GM12878 (cell line): ENCODE measurements around the gene NFKBIE. TPM values are rescaled to one million over a fixed set of nuclear protein-coding genes. Genes with fewer than 3 reads are reported as not detected.

Experiments
- ATAC-seq: fragments of 200-7000 bp; cut with Tn5 transposase; 3 replicates; pipeline ENCODE4 v1.9.1; 2020; ENCODE audit warnings: mild to moderate bottlenecking, moderate library complexity
- BruUV-seq: library from RNA; stranded (reverse); fragments of 400-500 nt; replicated peaks from 2 replicates; lab custom pipeline; 2021; lab: Mats Ljungman, UMichigan
- CTCF ChIA-PET: fragments of 300-600 bp; sonication (Branson Sonifier 250); formaldehyde crosslinking; extraction: SDS; loops from one replicate; lab custom pipeline; 2021; ENCODE audit warnings: inconsistent platforms; lab: Yijun Ruan, JAX
- POLR2A ChIA-PET: fragments of 350-600 bp; formaldehyde crosslinking; extraction: SDS; loops from one replicate; lab custom pipeline; 2021; ENCODE audit warnings: inconsistent platforms; lab: Charles Lee
- RAD21 ChIA-PET: fragments of 300-600 bp; sonication (Branson Sonifier 250); formaldehyde crosslinking; loops from one replicate; lab custom pipeline; 2023; ENCODE audit warnings: antibody characterized with exemption; ENCODE audit not compliant: unreplicated experiment; lab: Charles Lee
- SMC1A ChIA-PET: fragments of 300-600 bp; sonication (Branson Sonifier 250); formaldehyde crosslinking; loops from one replicate; lab custom pipeline; 2023; ENCODE audit not compliant: unreplicated experiment, uncharacterized antibody; lab: Charles Lee
- DNase-seq: peaks from one replicate; pipeline ENCODE4 v3.0.0-alpha.2; 2011; ENCODE audit warnings: low read depth, low spot score
- FAIRE-seq: peaks from 3 replicates; lab custom pipeline; 2011; peaks lifted over from hg19 to GRCh38; lab: Jason Lieb, UNC
- H2AFZ ChIP-seq: 2 replicates; pipeline ENCODE4 v1.6.0; 2011; ENCODE audit warnings: low read depth, low read length, control low read depth; ENCODE audit not compliant: control insufficient read depth
- H3K27ac ChIP-seq: 2 replicates; pipeline ENCODE4 v1.5.1; 2011; ENCODE audit warnings: control low read depth; ENCODE audit not compliant: control insufficient read depth, insufficient read depth
- H3K27me3 ChIP-seq, 2 experiments: replicated peaks in 1 of 2; 2 replicates each; pipeline versions ENCODE4 v1.6.0 to v1.6.1; 2011; ENCODE audit warnings: low read length in 1 of 2; ENCODE audit not compliant: control insufficient read depth in 2 of 2, insufficient read depth in 2 of 2
- H3K36me3 ChIP-seq, 2 experiments: 2 replicates each; pipeline ENCODE4 v1.5.1; 2011; ENCODE audit warnings: low read length in 1 of 2; ENCODE audit not compliant: control insufficient read depth in 2 of 2, insufficient read depth in 2 of 2
- H3K4me1 ChIP-seq: 2 replicates; pipeline ENCODE4 v1.6.1; 2011; ENCODE audit warnings: mild to moderate bottlenecking, low read length, moderate library complexity, mixed read lengths; ENCODE audit not compliant: control insufficient read depth, insufficient read depth
- H3K4me2 ChIP-seq: 2 replicates; pipeline ENCODE4 v1.6.0; 2011; ENCODE audit warnings: control low read depth; ENCODE audit not compliant: control insufficient read depth, insufficient read depth
- H3K4me3 ChIP-seq: fragments of 200-600 bp; sonication (generic); 2 replicates; pipeline ENCODE4 v1.5.1; 2016
- H3K79me2 ChIP-seq: 2 replicates; pipeline ENCODE4 v1.6.0; 2011; ENCODE audit warnings: low read length; ENCODE audit not compliant: control insufficient read depth, insufficient read depth
- H3K9ac ChIP-seq: 2 replicates; pipeline ENCODE4 v1.8.0; 2011; ENCODE audit warnings: low read length, control low read depth, mixed read lengths; ENCODE audit not compliant: control insufficient read depth, insufficient read depth
- H3K9me3 ChIP-seq: replicated peaks from 3 replicates; pipeline ENCODE4 v1.5.1; 2011; ENCODE audit warnings: mild to moderate bottlenecking, low read length; ENCODE audit not compliant: control insufficient read depth, insufficient read depth
- H4K20me1 ChIP-seq: 2 replicates; pipeline ENCODE4 v1.6.0; 2011; ENCODE audit not compliant: control insufficient read depth, insufficient read depth
- FOXM1 ChIP-seq: IDR thresholded peaks from 2 replicates; pipeline ENCODE4 v1.6.1; 2012; ENCODE audit warnings: low read depth, mild to moderate bottlenecking, inconsistent platforms, low read length, moderate library complexity
- NFXL1 ChIP-seq: fragments of 450-650 bp; IDR thresholded peaks from 2 replicates; pipeline ENCODE4 v1.6.1; 2017; ENCODE audit warnings: antibody characterized with exemption, mild to moderate bottlenecking, borderline replicate concordance
- NRF1 ChIP-seq: conservative IDR thresholded peaks from 2 replicates; pipeline ENCODE4 v1.6.1; 2011; ENCODE audit warnings: mild to moderate bottlenecking, low read depth, low read length, improper control_type of control experiment
- PAX5 ChIP-seq: IDR thresholded peaks from 2 replicates; pipeline ENCODE4 v1.6.1; 2011; ENCODE audit warnings: low read depth, low read length, borderline replicate concordance
- RAD21 ChIP-seq: IDR thresholded peaks from 2 replicates; pipeline ENCODE4 v1.6.1; 2011; ENCODE audit warnings: mild to moderate bottlenecking, low read depth, low read length, moderate library complexity; ENCODE audit not compliant: insufficient read depth
- SMARCA5 ChIP-seq: fragments of 450-650 bp; IDR thresholded peaks from 2 replicates; pipeline ENCODE4 v1.6.1; 2017; ENCODE audit warnings: mild to moderate bottlenecking
- TARDBP ChIP-seq: IDR thresholded peaks from 2 replicates; pipeline ENCODE4 v1.6.1; 2016; ENCODE audit warnings: borderline replicate concordance
- ZNF384 ChIP-seq: IDR thresholded peaks from 2 replicates; pipeline ENCODE4 v1.6.1; 2012; ENCODE audit warnings: low read depth, mild to moderate bottlenecking, low read length, improper control_type of control experiment, borderline replicate concordance
- WGBS: methylation state at CpG from one replicate; pipeline ENCODE4 v1.1.6; 2016; ENCODE audit warnings: low lambda C conversion rate; ENCODE audit not compliant: insufficient replicate concordance, insufficient coverage; ENCODE audit errors: missing lambda C conversion rate; 5-methylcytosine and 5-hydroxymethylcytosine counted together
- in situ Hi-C: fragments of 300-500 bp; cut with MboI; formaldehyde crosslinking; loops from 9 replicates; pipeline ENCODE4 v1.14.3; 2018; ENCODE audit warnings: mixed read lengths
- intact Hi-C: fragments of 100-400 bp; cut with micrococcal nuclease; formaldehyde crosslinking; loops from one replicate; pipeline ENCODE4 v1.14.2; 2022; ENCODE audit not compliant: unreplicated experiment
- polyA plus RNA-seq, 11 experiments: library from polyadenylated mRNA; depleted of rRNA in 4 of 11; unstranded in 6 of 11; stranded (reverse) in 5 of 11; fragments of >200 nt; fragmentation: Nextera tagmentation in 4 of 11; fragmentation: Illumina TruSeq in 1 of 11; extraction: Ambion mirVana in 4 of 11; extraction: Trizol in 1 of 11; gene quantifications; 1 replicate in 1 of 11; 2 replicates in 10 of 11; pipeline versions ENCODE4 v1.2.1 to v1.2.3, GENCODE V29; 2011 to 2016; ENCODE audit warnings: inconsistent platforms in 2 of 11, missing spikeins in 2 of 11, low read depth in 1 of 11
- total RNA-seq, 4 experiments: library from RNA; depleted of rRNA in 3 of 4; stranded (reverse); fragments of >200 nt in 3 of 4; fragmentation: Illumina TruSeq in 1 of 4; extraction: Trizol in 1 of 4; gene quantifications; 2 replicates each; pipeline versions ENCODE4 v1.2.1 to v1.2.3, GENCODE V29; 2013 to 2021
- TF ChIP-seq, protein P1 (sequence below): fragments of 450-650 bp; IDR thresholded peaks from 2 replicates; pipeline ENCODE4 v1.6.1; 2016; ENCODE audit warnings: mild to moderate bottlenecking, moderate library complexity, borderline replicate concordance
- TF ChIP-seq, protein P2 (sequence below): fragments of 450-650 bp; IDR thresholded peaks from 2 replicates; pipeline ENCODE4 v1.6.1; 2014; ENCODE audit warnings: mild to moderate bottlenecking
- TF ChIP-seq, protein P3 (sequence below): fragments of 450-650 bp; IDR thresholded peaks from 2 replicates; pipeline ENCODE4 v1.6.1; 2017; ENCODE audit warnings: mild to moderate bottlenecking

NFKBIE gene
- total and polyA plus RNA-seq, 10 of the 15 experiments (the other 5 are each of a cell fraction or from before 2014, with no cell fraction given), result 10.4 to 106 (median 38.8) TPM

DNA sequence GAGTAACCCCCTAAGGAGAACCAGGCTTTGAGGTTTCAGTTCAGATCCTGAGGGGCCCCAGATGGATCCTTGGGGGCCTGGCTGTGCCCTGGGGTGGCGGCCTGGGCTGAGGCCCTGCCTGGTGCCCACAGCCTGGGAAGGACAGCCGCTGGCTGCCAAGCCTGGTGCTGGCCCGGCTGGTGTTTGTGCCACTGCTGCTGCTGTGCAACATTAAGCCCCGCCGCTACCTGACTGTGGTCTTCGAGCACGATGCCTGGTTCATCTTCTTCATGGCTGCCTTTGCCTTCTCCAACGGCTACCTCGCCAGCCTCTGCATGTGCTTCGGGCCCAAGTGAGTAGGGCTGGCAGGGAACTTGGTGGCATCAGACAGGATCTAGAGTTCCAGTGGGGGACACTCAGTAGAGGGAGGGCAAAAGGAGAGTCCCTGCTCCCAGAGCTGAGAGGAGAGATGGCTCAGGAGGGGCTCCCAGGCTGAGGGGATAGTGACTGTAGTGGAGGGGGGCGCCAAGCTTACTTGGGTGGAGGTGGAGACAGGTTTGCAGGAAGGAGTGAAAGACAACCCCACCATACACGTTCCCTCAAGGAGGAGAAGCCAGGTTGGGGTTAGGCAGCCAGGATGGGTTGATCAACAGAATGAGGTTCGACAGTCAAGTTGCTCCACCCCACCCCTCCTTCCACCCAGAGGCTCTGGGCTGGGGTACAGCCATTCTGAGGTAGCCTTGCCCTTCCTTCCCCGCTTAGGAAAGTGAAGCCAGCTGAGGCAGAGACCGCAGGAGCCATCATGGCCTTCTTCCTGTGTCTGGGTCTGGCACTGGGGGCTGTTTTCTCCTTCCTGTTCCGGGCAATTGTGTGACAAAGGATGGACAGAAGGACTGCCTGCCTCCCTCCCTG is 32.4 kb downstream of the NFKBIE start:
- Histone ChIP-seq H2AFZ (no peak overlapping the region), H3K9ac (no peak overlapping the region), H3K9me3 (no peaks in the 10 kb centered on the region), H3K27ac (no peak overlapping the region), H3K4me1 (peaks cover 8% of the 10 kb centered on the region), H4K20me1 (no peaks in the 10 kb centered on the region), H3K4me3 (no peak overlapping the region), H3K36me3 (peaks cover 4 to 20% of the 10 kb centered on the region in 2 experiments; a peak in 3 of 4 replicates), H3K4me2 (no peak overlapping the region), H3K79me2 (no peaks in the 10 kb centered on the region; the same call in 1 of the 2 replicates), H3K27me3 (no peaks in the 10 kb centered on the region)
- CTCF ChIA-PET, result interaction anchor here (1.2 to 6.4 kb wide), 5 partner anchors 13 to 63 kb away, joined by 3 to 117 read pairs (median 15); partner anchors contain the start of gene HSP90AB1
- WGBS, result 77% methylated on average over 16 of the region's 16 CpGs
- intact Hi-C loops, result no loop called here
- POLR2A ChIA-PET, result no interaction called here
- in situ Hi-C loops, result loop anchor here (10.0 kb wide), 1 partner anchor 128 kb away; no protein-coding TSS in a partner anchor
- ATAC-seq (no peak), DNase-seq (no peak), FAIRE-seq (no peak)
- RAD21 ChIA-PET, result interaction anchor here (1.3 kb wide), 1 partner anchor 8 kb away, joined by 3 read pairs; no protein-coding TSS in a partner anchor
- SMC1A ChIA-PET, result interaction anchor here (0.6 to 3.5 kb wide), 5 partner anchors 8 to 1373 kb away, joined by 3 to 26 read pairs (median 4); no protein-coding TSS in a partner anchor
- TF ChIP-seq ZNF384 (no peak), FOXM1 (no peak), RAD21 (no peak), NFXL1 (no peak), PAX5 (no peak), NRF1 (no peak), SMARCA5 (no peak), TARDBP (no peak)
- TF ChIP-seq, protein P1, sequence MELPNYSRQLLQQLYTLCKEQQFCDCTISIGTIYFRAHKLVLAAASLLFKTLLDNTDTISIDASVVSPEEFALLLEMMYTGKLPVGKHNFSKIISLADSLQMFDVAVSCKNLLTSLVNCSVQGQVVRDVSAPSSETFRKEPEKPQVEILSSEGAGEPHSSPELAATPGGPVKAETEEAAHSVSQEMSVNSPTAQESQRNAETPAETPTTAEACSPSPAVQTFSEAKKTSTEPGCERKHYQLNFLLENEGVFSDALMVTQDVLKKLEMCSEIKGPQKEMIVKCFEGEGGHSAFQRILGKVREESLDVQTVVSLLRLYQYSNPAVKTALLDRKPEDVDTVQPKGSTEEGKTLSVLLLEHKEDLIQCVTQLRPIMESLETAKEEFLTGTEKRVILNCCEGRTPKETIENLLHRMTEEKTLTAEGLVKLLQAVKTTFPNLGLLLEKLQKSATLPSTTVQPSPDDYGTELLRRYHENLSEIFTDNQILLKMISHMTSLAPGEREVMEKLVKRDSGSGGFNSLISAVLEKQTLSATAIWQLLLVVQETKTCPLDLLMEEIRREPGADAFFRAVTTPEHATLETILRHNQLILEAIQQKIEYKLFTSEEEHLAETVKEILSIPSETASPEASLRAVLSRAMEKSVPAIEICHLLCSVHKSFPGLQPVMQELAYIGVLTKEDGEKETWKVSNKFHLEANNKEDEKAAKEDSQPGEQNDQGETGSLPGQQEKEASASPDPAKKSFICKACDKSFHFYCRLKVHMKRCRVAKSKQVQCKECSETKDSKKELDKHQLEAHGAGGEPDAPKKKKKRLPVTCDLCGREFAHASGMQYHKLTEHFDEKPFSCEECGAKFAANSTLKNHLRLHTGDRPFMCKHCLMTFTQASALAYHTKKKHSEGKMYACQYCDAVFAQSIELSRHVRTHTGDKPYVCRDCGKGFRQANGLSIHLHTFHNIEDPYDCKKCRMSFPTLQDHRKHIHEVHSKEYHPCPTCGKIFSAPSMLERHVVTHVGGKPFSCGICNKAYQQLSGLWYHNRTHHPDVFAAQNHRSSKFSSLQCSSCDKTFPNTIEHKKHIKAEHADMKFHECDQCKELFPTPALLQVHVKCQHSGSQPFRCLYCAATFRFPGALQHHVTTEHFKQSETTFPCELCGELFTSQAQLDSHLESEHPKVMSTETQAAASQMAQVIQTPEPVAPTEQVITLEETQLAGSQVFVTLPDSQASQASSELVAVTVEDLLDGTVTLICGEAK, result no peak
- TF ChIP-seq, protein P2, sequence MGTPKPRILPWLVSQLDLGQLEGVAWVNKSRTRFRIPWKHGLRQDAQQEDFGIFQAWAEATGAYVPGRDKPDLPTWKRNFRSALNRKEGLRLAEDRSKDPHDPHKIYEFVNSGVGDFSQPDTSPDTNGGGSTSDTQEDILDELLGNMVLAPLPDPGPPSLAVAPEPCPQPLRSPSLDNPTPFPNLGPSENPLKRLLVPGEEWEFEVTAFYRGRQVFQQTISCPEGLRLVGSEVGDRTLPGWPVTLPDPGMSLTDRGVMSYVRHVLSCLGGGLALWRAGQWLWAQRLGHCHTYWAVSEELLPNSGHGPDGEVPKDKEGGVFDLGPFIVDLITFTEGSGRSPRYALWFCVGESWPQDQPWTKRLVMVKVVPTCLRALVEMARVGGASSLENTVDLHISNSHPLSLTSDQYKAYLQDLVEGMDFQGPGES, result no peak
- TF ChIP-seq, protein P3, sequence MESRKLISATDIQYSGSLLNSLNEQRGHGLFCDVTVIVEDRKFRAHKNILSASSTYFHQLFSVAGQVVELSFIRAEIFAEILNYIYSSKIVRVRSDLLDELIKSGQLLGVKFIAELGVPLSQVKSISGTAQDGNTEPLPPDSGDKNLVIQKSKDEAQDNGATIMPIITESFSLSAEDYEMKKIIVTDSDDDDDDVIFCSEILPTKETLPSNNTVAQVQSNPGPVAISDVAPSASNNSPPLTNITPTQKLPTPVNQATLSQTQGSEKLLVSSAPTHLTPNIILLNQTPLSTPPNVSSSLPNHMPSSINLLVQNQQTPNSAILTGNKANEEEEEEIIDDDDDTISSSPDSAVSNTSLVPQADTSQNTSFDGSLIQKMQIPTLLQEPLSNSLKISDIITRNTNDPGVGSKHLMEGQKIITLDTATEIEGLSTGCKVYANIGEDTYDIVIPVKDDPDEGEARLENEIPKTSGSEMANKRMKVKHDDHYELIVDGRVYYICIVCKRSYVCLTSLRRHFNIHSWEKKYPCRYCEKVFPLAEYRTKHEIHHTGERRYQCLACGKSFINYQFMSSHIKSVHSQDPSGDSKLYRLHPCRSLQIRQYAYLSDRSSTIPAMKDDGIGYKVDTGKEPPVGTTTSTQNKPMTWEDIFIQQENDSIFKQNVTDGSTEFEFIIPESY, result no peak
- no TSS peak for BruUV-seq
